MM.1S (cell line): Measurements from ENCODE around the gene ITFG1.
"Not testable (repeated sequence)": the region's sequence is repeated elsewhere in the genome, so short reads cannot be mapped to it uniquely, and the experiment has no call there.

ENCODE experiments used
- DNase-seq: peaks from one replicate; pipeline ENCODE4 v3.0.0-alpha.2; 2015
- H2AFZ ChIP-seq: fragments of 300-600 bp; sonication (generic); 2 replicates; pipeline ENCODE4 v1.6.0; 2016; ENCODE audit warnings: antibody characterized with exemption, low read length
- H3F3A ChIP-seq: fragments of 300-600 bp; sonication (generic); 2 replicates; pipeline ENCODE4 v1.6.1; 2016; ENCODE audit warnings: mild to moderate bottlenecking, antibody characterized with exemption, low read length, moderate library complexity, mixed read lengths; ENCODE audit not compliant: insufficient read depth
- H3K27ac ChIP-seq: fragments of 300-600 bp; sonication (generic); 2 replicates; pipeline ENCODE4 v1.5.1; 2016; ENCODE audit warnings: mild to moderate bottlenecking, low read length
- H3K27me3 ChIP-seq: fragments of 300-600 bp; sonication (generic); replicated peaks from 2 replicates; pipeline ENCODE4 v1.6.0; 2016; ENCODE audit warnings: low read length; ENCODE audit not compliant: insufficient read depth
- H3K36me3 ChIP-seq: fragments of 300-600 bp; sonication (generic); replicated peaks from 2 replicates; pipeline ENCODE4 v1.6.1; 2016; ENCODE audit warnings: mild to moderate bottlenecking, low read length, mixed read lengths; ENCODE audit not compliant: insufficient read depth
- H3K4me1 ChIP-seq: fragments of 300-600 bp; sonication (generic); 2 replicates; pipeline ENCODE4 v1.6.1; 2016; ENCODE audit warnings: low read length, mixed read lengths
- H3K4me2 ChIP-seq: fragments of 300-600 bp; sonication (generic); 2 replicates; pipeline ENCODE4 v1.6.0; 2016; ENCODE audit warnings: low read depth, low read length
- H3K4me3 ChIP-seq: fragments of 300-600 bp; sonication (generic); 2 replicates; pipeline ENCODE4 v1.5.1; 2016; ENCODE audit warnings: low read length, mixed read lengths
- H3K79me2 ChIP-seq: fragments of 300-600 bp; sonication (generic); 2 replicates; pipeline ENCODE4 v1.6.1; 2016; ENCODE audit warnings: mixed run types, low read length, mixed read lengths
- H3K9ac ChIP-seq: fragments of 300-600 bp; sonication (generic); 2 replicates; pipeline ENCODE4 v1.6.1; 2016; ENCODE audit warnings: low read length, mixed read lengths
- H3K9me2 ChIP-seq: fragments of 300-600 bp; sonication (generic); replicated peaks from 2 replicates; pipeline ENCODE4 v1.6.1; 2016; ENCODE audit warnings: mild to moderate bottlenecking, low read length, mixed read lengths; ENCODE audit not compliant: insufficient read depth
- H3K9me3 ChIP-seq: fragments of 300-600 bp; sonication (generic); replicated peaks from 2 replicates; pipeline ENCODE4 v1.6.1; 2016; ENCODE audit warnings: mild to moderate bottlenecking, low read length, mixed read lengths; ENCODE audit not compliant: insufficient read depth
- H4K20me1 ChIP-seq: fragments of 300-600 bp; sonication (generic); 2 replicates; pipeline ENCODE4 v1.6.1; 2016; ENCODE audit warnings: mild to moderate bottlenecking, low read length, moderate library complexity, mixed read lengths; ENCODE audit not compliant: insufficient read depth
- CTCF ChIP-seq: fragments of 300-600 bp; sonication (generic); IDR thresholded peaks from 2 replicates; pipeline ENCODE4 v1.5.1; 2016; ENCODE audit warnings: antibody characterized with exemption, low read length, mixed read lengths
- EZH2 ChIP-seq: fragments of 300-600 bp; sonication (generic); optimal IDR thresholded peaks from 2 replicates; pipeline ENCODE3; 2017; ENCODE audit warnings: low read depth, mild to moderate bottlenecking, antibody characterized with exemption, low read length, mixed read lengths
- EZH2phosphoT487 ChIP-seq: fragments of 300-600 bp; sonication (generic); IDR thresholded peaks from 2 replicates; pipeline ENCODE4 v1.6.1; 2018; ENCODE audit warnings: antibody characterized with exemption, low read length

Gene ITFG1

GRCh38 chr16:47196457-47196856 is 264.4 kb downstream of the ITFG1 start:
- H3K9me3 ChIP-seq: no peaks in the 10 kb centered on the region
- no peak overlapping the region for H3K4me2 ChIP-seq
- H3K36me3 ChIP-seq: no peaks in the 10 kb centered on the region
- no peak overlapping the region for H3K27ac ChIP-seq
- TF ChIP-seq EZH2: no peak
- no peak for TF ChIP-seq EZH2phosphoT487
- TF ChIP-seq CTCF: no peak
- no peaks in the 10 kb centered on the region for H4K20me1 ChIP-seq
- no peaks in the 10 kb centered on the region for H3K27me3 ChIP-seq
- H3K9me2 ChIP-seq: no peaks in the 10 kb centered on the region
- DNase-seq: no peak
- no peaks in the 10 kb centered on the region for H3K4me1 ChIP-seq
- H2AFZ ChIP-seq: no peak overlapping the region
- H3K79me2 ChIP-seq: no peaks in the 10 kb centered on the region
- H3F3A ChIP-seq: no peaks in the 10 kb centered on the region
- no peak overlapping the region for H3K4me3 ChIP-seq
- no peak overlapping the region for H3K9ac ChIP-seq

GRCh38 chr16:47182318-47182717 is 278.5 kb downstream of the ITFG1 start:
- H2AFZ ChIP-seq: no peak overlapping the region
- H3K36me3 ChIP-seq: no peaks in the 10 kb centered on the region
- no peaks in the 10 kb centered on the region for H3K79me2 ChIP-seq
- H3F3A ChIP-seq: no peaks in the 10 kb centered on the region
- H3K4me2 ChIP-seq: no peak overlapping the region
- no peaks in the 10 kb centered on the region for H4K20me1 ChIP-seq
- no peak overlapping the region for H3K27ac ChIP-seq
- no peak overlapping the region for H3K4me3 ChIP-seq
- no peaks in the 10 kb centered on the region for H3K4me1 ChIP-seq
- H3K27me3 ChIP-seq: no peaks in the 10 kb centered on the region
- H3K9me2 ChIP-seq: no peaks in the 10 kb centered on the region
- DNase-seq: no peak
- no peak overlapping the region for H3K9ac ChIP-seq
- TF ChIP-seq EZH2phosphoT487 (no peak), CTCF (no peak), EZH2 (no peak)
- no peaks in the 10 kb centered on the region for H3K9me3 ChIP-seq

- not testable (repeated sequence) for H3F3A ChIP-seq, H3K4me3 ChIP-seq, H3K9ac ChIP-seq, H3K36me3 ChIP-seq, H3K9me2 ChIP-seq, H3K9me3 ChIP-seq, H2AFZ ChIP-seq, H3K79me2 ChIP-seq, H4K20me1 ChIP-seq, DNase-seq, H3K27me3 ChIP-seq, H3K4me2 ChIP-seq, H3K27ac ChIP-seq, H3K4me1 ChIP-seq
These were observed 279.8 kb downstream of the ITFG1 start for GRCh38 chr16:47181066-47181465.

- H3K27me3 ChIP-seq: no peaks in the 10 kb centered on the region
These were observed 280.8 kb downstream of the ITFG1 start for GRCh38 chr16:47180073-47180472.

More at GRCh38 chr16:47180073-47180472, 280.8 kb downstream of the ITFG1 start:
- Histone ChIP-seq H2AFZ (no peak overlapping the region), H3K9me3 (no peaks in the 10 kb centered on the region), H3K4me3 (no peak overlapping the region), H3K4me2 (no peak overlapping the region), H3K9ac (no peak overlapping the region), H3K9me2 (no peaks in the 10 kb centered on the region), H3K27ac (no peak overlapping the region), H3F3A (no peaks in the 10 kb centered on the region), H4K20me1 (no peaks in the 10 kb centered on the region), H3K79me2 (no peaks in the 10 kb centered on the region), H3K4me1 (no peaks in the 10 kb centered on the region), H3K36me3 (no peaks in the 10 kb centered on the region)
- TF ChIP-seq EZH2 (no peak), CTCF (no peak), EZH2phosphoT487 (no peak)
- DNase-seq: no peak
